HepG2 (cell line): Measurements from ENCODE around the gene ELP2. TPM values are rescaled to one million over a fixed set of nuclear protein-coding genes. Genes with fewer than 3 reads are reported as not detected.

Experiments
- ATAC-seq: fragments of 200-7000 bp; cut with Tn5 transposase; 3 replicates; pipeline ENCODE4 v1.9.1; 2020; ENCODE audit warnings: mild to moderate bottlenecking, moderate library complexity
- BruUV-seq: library from RNA; stranded (reverse); fragments of 400-500 nt; replicated peaks from 2 replicates; lab custom pipeline; 2021; lab: Mats Ljungman, UMichigan
- CTCF ChIA-PET: fragments of 300-600 bp; formaldehyde crosslinking; extraction: SDS; loops from one replicate; lab custom pipeline; 2021; ENCODE audit warnings: low total read pairs, inconsistent platforms, low intra/inter-chr PET ratio; lab: Yijun Ruan, JAX
- POLR2A ChIA-PET: fragments of 350-600 bp; sonication (Branson Sonifier 250); formaldehyde crosslinking; loops from one replicate; lab custom pipeline; 2020; ENCODE audit warnings: antibody characterized with exemption, inconsistent platforms; lab: Yijun Ruan, JAX
- DNase-seq: peaks from one replicate; pipeline ENCODE4 v3.0.0-alpha.2; 2015; ENCODE audit warnings: low spot score
- FAIRE-seq: peaks from 3 replicates; lab custom pipeline; 2011; peaks lifted over from hg19 to GRCh38; lab: Jason Lieb, UNC
- H2AFZ ChIP-seq: one replicate; pipeline ENCODE4 v1.6.1; 2011; ENCODE audit warnings: low read length, inconsistent platforms
- H3K27ac ChIP-seq: fragments of 300-600 bp; 3 replicates; pipeline ENCODE4 v1.8.0; 2011; ENCODE audit warnings: mixed run types, mild to moderate bottlenecking, mixed read lengths, low read length, inconsistent platforms; ENCODE audit not compliant: insufficient read depth; ENCODE audit errors: extremely low read length
- H3K27me3 ChIP-seq, 2 experiments: fragments of 200-600 bp in 1 of 2; 2 replicates in 1 of 2; 3 replicates in 1 of 2; pipeline versions ENCODE4 v1.6.0 to v1.8.0; 2011; ENCODE audit warnings: low read length in 2 of 2, mild to moderate bottlenecking in 2 of 2, moderate library complexity in 2 of 2, inconsistent platforms in 1 of 2; ENCODE audit not compliant: insufficient read depth in 2 of 2, control insufficient read depth in 1 of 2
- H3K36me3 ChIP-seq, 2 experiments: fragments of 200-600 bp in 1 of 2; replicated peaks in 1 of 2; 2 replicates in 1 of 2; 3 replicates in 1 of 2; pipeline versions ENCODE4 v1.5.1 to v1.8.0; 2011; ENCODE audit warnings: low read length in 2 of 2, inconsistent platforms in 1 of 2; ENCODE audit not compliant: insufficient read depth in 2 of 2, control insufficient read depth in 1 of 2
- H3K4me1 ChIP-seq: 2 replicates; pipeline ENCODE4 v1.5.1; 2012; ENCODE audit warnings: low read length, inconsistent platforms; ENCODE audit not compliant: insufficient read depth
- H3K4me2 ChIP-seq: 2 replicates; pipeline ENCODE4 v1.6.0; 2011; ENCODE audit warnings: low read depth, low read length, inconsistent platforms
- H3K4me3 ChIP-seq, 3 experiments: fragments of 200-600 bp in 1 of 3; sonication (generic), shearing (Covaris generic) in 1 of 3; replicated peaks in 1 of 3; 2 replicates each; pipeline ENCODE4 v1.5.1; 2011 to 2016; ENCODE audit warnings: low read length in 3 of 3, inconsistent platforms in 2 of 3, low read depth in 2 of 3, mild to moderate bottlenecking in 2 of 3, control low read depth in 1 of 3, mixed read lengths in 1 of 3; ENCODE audit not compliant: insufficient read depth in 1 of 3
- H3K79me2 ChIP-seq: one replicate; pipeline ENCODE4 v1.6.1; 2011; ENCODE audit warnings: low read length, inconsistent platforms; ENCODE audit not compliant: insufficient read depth
- H3K9ac ChIP-seq: 2 replicates; pipeline ENCODE4 v1.6.0; 2011; ENCODE audit warnings: mild to moderate bottlenecking, low read depth, low read length, inconsistent platforms; ENCODE audit not compliant: insufficient read depth
- H3K9me3 ChIP-seq: 2 replicates; pipeline ENCODE4 v1.5.1; 2012; ENCODE audit warnings: mild to moderate bottlenecking, low read length
- H4K20me1 ChIP-seq: 2 replicates; pipeline ENCODE4 v1.6.0; 2011; ENCODE audit warnings: inconsistent platforms, mild to moderate bottlenecking, low read length, moderate library complexity; ENCODE audit not compliant: insufficient read depth
- AHR ChIP-seq: IDR thresholded peaks from 2 replicates; pipeline ENCODE4 v1.6.1; 2018; ENCODE audit warnings: missing genetic modification reagents, missing compliant biosample characterization
- CEBPG ChIP-seq: IDR thresholded peaks from 2 replicates; pipeline ENCODE4 v1.6.1; 2016
- FOXM1 ChIP-seq: sonication (generic); formaldehyde crosslinking; IDR thresholded peaks from 2 replicates; pipeline ENCODE4 v1.5.0; 2020; ENCODE audit warnings: missing genetic modification reagents
- POGZ ChIP-seq: sonication (generic); formaldehyde crosslinking; IDR thresholded peaks from 2 replicates; pipeline ENCODE4 v1.4.0; 2020; ENCODE audit warnings: mild to moderate bottlenecking, missing genetic modification reagents
- POLR2AphosphoS2 ChIP-seq: IDR thresholded peaks from 2 replicates; pipeline ENCODE4 v1.6.1; 2011; ENCODE audit warnings: low read depth, low read length, improper control_type of control experiment
- ZBTB20 ChIP-seq: sonication (generic); formaldehyde crosslinking; IDR thresholded peaks from 2 replicates; pipeline ENCODE4 v1.8.1; 2023; ENCODE audit warnings: missing genetic modification reagents, low read depth, mild to moderate bottlenecking, borderline replicate concordance
- ZNF251 ChIP-seq: sonication (generic); formaldehyde crosslinking; IDR thresholded peaks from 2 replicates; pipeline ENCODE4 v1.9.0; 2021; ENCODE audit warnings: mild to moderate bottlenecking, missing genetic modification reagents
- ZNF253 ChIP-seq: sonication (generic); formaldehyde crosslinking; IDR thresholded peaks from 2 replicates; pipeline ENCODE4 v1.8.0; 2022; ENCODE audit warnings: mild to moderate bottlenecking, missing genetic modification reagents, borderline replicate concordance
- ZNF512 ChIP-seq: sonication (generic); formaldehyde crosslinking; IDR thresholded peaks from 2 replicates; pipeline ENCODE4 v1.4.0; 2020; ENCODE audit warnings: mild to moderate bottlenecking, missing genetic modification reagents
- ZNF720 ChIP-seq: sonication (generic); formaldehyde crosslinking; IDR thresholded peaks from 2 replicates; pipeline ENCODE4 v1.4.0; 2020; ENCODE audit warnings: missing genetic modification reagents
- WGBS: methylation state at CpG from one replicate; pipeline ENCODE4 v1.1.6; 2017; ENCODE audit warnings: low lambda C conversion rate; 5-methylcytosine and 5-hydroxymethylcytosine counted together
- in situ Hi-C: cut with HindIII; loops from 2 replicates; pipeline ENCODE4 v1.10.0; 2017; ENCODE audit warnings: low pct_unique_long_range_greater_than_20kb; ENCODE audit not compliant: extremely low pct_ligation_motif_present
- intact Hi-C: fragments of 100-400 bp; cut with micrococcal nuclease; formaldehyde crosslinking; loops from one replicate; pipeline ENCODE4 v1.10.0; 2022; ENCODE audit not compliant: unreplicated experiment
- polyA plus RNA-seq, 8 experiments: library from polyadenylated mRNA; depleted of rRNA in 3 of 8; stranded (reverse) in 7 of 8; unstranded in 1 of 8; fragments of >200 nt; fragmentation: Illumina TruSeq in 4 of 8; extraction: Trizol in 4 of 8; gene quantifications; 2 replicates each; pipeline versions ENCODE4 v1.2.1 to v1.2.3, GENCODE V29; 2011 to 2016; ENCODE audit warnings: low read depth in 4 of 8, missing spikeins in 1 of 8, mixed read lengths in 1 of 8; ENCODE audit not compliant: insufficient read depth in 1 of 8
- total RNA-seq, 5 experiments: library from RNA; depleted of rRNA; stranded (reverse); fragments of >200 nt; fragmentation: Illumina TruSeq; extraction: Trizol; gene quantifications; 2 replicates each; pipeline ENCODE4 v1.2.3, GENCODE V29; 2016; ENCODE audit warnings: low read depth in 1 of 5

ELP2 gene
- total and polyA plus RNA-seq, 2 of the 13 experiments (the other 11 are each of a cell fraction or from before 2014, with no cell fraction given) = 98.7 to 100 TPM

- Histone ChIP-seq H3K36me3 (peaks cover 6 to 26% of the 10 kb centered on the region in 2 experiments; a peak in 4 of 5 replicates), H3K9ac (no peak overlapping the region), H3K27me3 (no peaks in the 10 kb centered on the region), H3K9me3 (no peaks in the 10 kb centered on the region), H3K4me3 (no peak overlapping the region), H3K4me2 (no peak overlapping the region), H4K20me1 (no peaks in the 10 kb centered on the region), H3K79me2 (no peaks in the 10 kb centered on the region), H3K4me1 (peaks cover 6% of the 10 kb centered on the region; the same call in 1 of the 2 replicates), H3K27ac (no peak overlapping the region), H2AFZ (no peak overlapping the region)
- in situ Hi-C loops = no loop called here
- no TSS peak for BruUV-seq
- DNase-seq (no peak), ATAC-seq (no peak), FAIRE-seq (no peak)
- TF ChIP-seq CEBPG = no peak
- TF ChIP-seq ZNF720 (CRISPR knock-in tag) = no peak
- TF ChIP-seq FOXM1 (CRISPR knock-in tag) = no peak
- no peak for TF ChIP-seq ZBTB20
- intact Hi-C loops = no loop called here
- 97% methylated on average over 7 of the region's 7 CpGs for WGBS
- ChIA-PET POLR2A (interaction anchor here (1.0 kb wide), 1 partner anchor 27 kb away, joined by 3 read pairs; no protein-coding TSS in a partner anchor), CTCF (no interaction called here)
Measured at GRCh38 chr18:36203360-36203895, 73.7 kb downstream of the ELP2 start.

- CTCF ChIA-PET = no interaction called here
- BruUV-seq = no TSS peak
Measured at GRCh38 chr18:36205166-36205565, 75.5 kb downstream of the ELP2 start.

More at GRCh38 chr18:36205166-36205565, 75.5 kb downstream of the ELP2 start:
- Histone ChIP-seq H4K20me1 (no peaks in the 10 kb centered on the region), H3K79me2 (peaks cover 2% of the 10 kb centered on the region), H3K4me1 (peaks cover 6% of the 10 kb centered on the region; the same call in 1 of the 2 replicates), H3K27me3 (no peaks in the 10 kb centered on the region), H3K9ac (no peak overlapping the region), H2AFZ (no peak overlapping the region), H3K27ac (no peak overlapping the region), H3K4me2 (no peak overlapping the region), H3K4me3 (no peak overlapping the region), H3K9me3 (no peaks in the 10 kb centered on the region), H3K36me3 (peaks cover 6 to 42% of the 10 kb centered on the region in 2 experiments; a peak in 4 of 5 replicates)
- in situ Hi-C loops = no loop called here
- WGBS = 88% methylated on average over 4 of the region's 4 CpGs
- FAIRE-seq (no peak), DNase-seq (no peak), ATAC-seq (no peak)
- POLR2A ChIA-PET = no interaction called here
- TF ChIP-seq POGZ (CRISPR knock-in tag) (no peak), ZNF251 (CRISPR knock-in tag) (no peak), AHR (CRISPR knock-in tag) (no peak), POLR2AphosphoS2 (no peak), ZNF253 (no peak), ZNF512 (CRISPR knock-in tag) (no peak)
- intact Hi-C loops = no loop called here
